Breast epithelium (tissue), 3 donors: ENCODE results near the gene ATG101.

ENCODE experiments used
- CTCF ChIP-seq, 3 donors: fragments of 450-650 bp; IDR thresholded peaks; one replicate each; pipeline ENCODE4 v1.5.1; 2016 to 2017; ENCODE audit warnings: antibody characterized with exemption in 3 of 3, mild to moderate bottlenecking in 3 of 3, moderate library complexity in 3 of 3
- POLR2A ChIP-seq: fragments of 450-650 bp; IDR thresholded peaks from one replicate; pipeline ENCODE4 v1.6.1; 2016; ENCODE audit warnings: antibody characterized with exemption, mild to moderate bottlenecking, moderate library complexity
- POLR2AphosphoS5 ChIP-seq, 3 donors: sonication (generic); formaldehyde crosslinking; IDR thresholded peaks; one replicate each; pipeline ENCODE4 v1.6.1; 2017; ENCODE audit warnings: antibody characterized with exemption in 3 of 3

GRCh38 chr12:52041035-52041434 lies 28.7 kb upstream of the ATG101 start:
- TF ChIP-seq CTCF (IDR thresholded peaks at IDR 0.05) (no peak), POLR2AphosphoS5 (IDR thresholded peaks at IDR 0.05) (no peak), POLR2A (no peak)
